Neural crest cell (in vitro differentiated cells): ENCODE data around the gene ZNF80. TPM values are rescaled to one million over a fixed set of nuclear protein-coding genes. Genes with fewer than 3 reads are reported as not detected.
"Not testable (repeated sequence)": the region's sequence is repeated elsewhere in the genome, so short reads cannot be mapped to it uniquely, and the experiment has no call there.

Experiments
- DNase-seq: peaks from one replicate; pipeline ENCODE4 v3.0.0; 2021; ENCODE audit warnings: low read depth, mixed read lengths, low spot score
- H3K27ac Mint-ChIP-seq: one replicate; pipeline ENCODE4 v1.8.0; 2021; ENCODE audit warnings: mild to moderate bottlenecking, mixed read lengths; ENCODE audit not compliant: unreplicated experiment
- H3K27me3 Mint-ChIP-seq: 2 replicates; pipeline ENCODE4 v1.8.0; 2021; ENCODE audit warnings: low read depth, mild to moderate bottlenecking, mixed read lengths
- H3K36me3 Mint-ChIP-seq: 2 replicates; pipeline ENCODE4 v1.8.0; 2021; ENCODE audit warnings: low read depth, mild to moderate bottlenecking, mixed read lengths
- H3K4me1 Mint-ChIP-seq: 2 replicates; pipeline ENCODE4 v1.8.0; 2021; ENCODE audit warnings: mixed read lengths
- H3K4me3 Mint-ChIP-seq: one replicate; pipeline ENCODE4 v1.8.0; 2021; ENCODE audit warnings: mild to moderate bottlenecking, mixed read lengths
- H3K9me3 Mint-ChIP-seq: 2 replicates; pipeline ENCODE4 v1.8.0; 2021; ENCODE audit warnings: mixed read lengths
- CTCF ChIP-seq: fragments of 200-600 bp; sonication (generic); conservative IDR thresholded peaks from 2 replicates; pipeline ENCODE4 v1.5.0; 2021; ENCODE audit warnings: antibody characterized with exemption, mild to moderate bottlenecking
- total RNA-seq: library from RNA; stranded (reverse); gene quantifications from 2 replicates; pipeline ENCODE4 v1.2.1, GENCODE V29; 2021

The ZNF80 gene
- total RNA-seq, 1 donor from 2014 or later: not detected

GRCh38 chr3:114242947-114243346 lies 5.6 kb upstream of the ZNF80 start:
- H3K9me3 Mint-ChIP-seq: peaks cover 13% of the 10 kb centered on the region
- no peak overlapping the region for H3K4me3 Mint-ChIP-seq
- peaks cover 3% of the 10 kb centered on the region for H3K36me3 Mint-ChIP-seq
- H3K4me1 Mint-ChIP-seq: no peaks in the 10 kb centered on the region
- H3K27ac Mint-ChIP-seq: no peak overlapping the region
- TF ChIP-seq CTCF: no peak
- H3K27me3 Mint-ChIP-seq: no peaks in the 10 kb centered on the region
- no peak for DNase-seq

GRCh38 chr3:114241262-114241661 lies 3.9 kb upstream of the ZNF80 start:
- no peak overlapping the region for H3K4me3 Mint-ChIP-seq
- H3K4me1 Mint-ChIP-seq: no peaks in the 10 kb centered on the region
- H3K36me3 Mint-ChIP-seq: peaks cover 3% of the 10 kb centered on the region
- no peak for TF ChIP-seq CTCF
- peaks cover 13% of the 10 kb centered on the region for H3K9me3 Mint-ChIP-seq
- H3K27me3 Mint-ChIP-seq: no peaks in the 10 kb centered on the region
- no peak overlapping the region for H3K27ac Mint-ChIP-seq
- no peak for DNase-seq

- H3K27ac Mint-ChIP-seq, H3K4me3 Mint-ChIP-seq, H3K36me3 Mint-ChIP-seq, H3K9me3 Mint-ChIP-seq, H3K27me3 Mint-ChIP-seq, H3K4me1 Mint-ChIP-seq, DNase-seq: not testable (repeated sequence)
These were observed 888 bp upstream of the ZNF80 start for GRCh38 chr3:114238146-114238785.

GRCh38 chr3:114235431-114235830 lies 1.9 kb downstream of the ZNF80 start:
- H3K4me3 Mint-ChIP-seq: no peak overlapping the region
- DNase-seq: no peak
- H3K9me3 Mint-ChIP-seq: no peaks in the 10 kb centered on the region
- H3K36me3 Mint-ChIP-seq: no peaks in the 10 kb centered on the region
- H3K4me1 Mint-ChIP-seq: no peaks in the 10 kb centered on the region
- no peak for TF ChIP-seq CTCF
- no peaks in the 10 kb centered on the region for H3K27me3 Mint-ChIP-seq
- H3K27ac Mint-ChIP-seq: no peak overlapping the region

- no peak overlapping the region for H3K27ac Mint-ChIP-seq
- no peak for DNase-seq
- no peaks in the 10 kb centered on the region for H3K9me3 Mint-ChIP-seq
- H3K4me3 Mint-ChIP-seq: no peak overlapping the region
- no peaks in the 10 kb centered on the region for H3K4me1 Mint-ChIP-seq
- H3K27me3 Mint-ChIP-seq: no peaks in the 10 kb centered on the region
- H3K36me3 Mint-ChIP-seq: no peaks in the 10 kb centered on the region
- no peak for TF ChIP-seq CTCF
These were observed 2.6 kb downstream of the ZNF80 start for GRCh38 chr3:114234745-114235144.

- Mint-ChIP-seq H3K4me1 (no peaks in the 10 kb centered on the region), H3K27me3 (peaks cover 2% of the 10 kb centered on the region), H3K27ac (no peak overlapping the region), H3K4me3 (no peak overlapping the region), H3K9me3 (peaks cover 2% of the 10 kb centered on the region), H3K36me3 (no peaks in the 10 kb centered on the region)
- DNase-seq: no peak
- TF ChIP-seq CTCF: no peak
These were observed 5.8 kb downstream of the ZNF80 start for GRCh38 chr3:114231616-114232015.
